HepG2 (cell line): ENCODE measurements around the gene CDH13. TPM values are rescaled to one million over a fixed set of nuclear protein-coding genes. Genes with fewer than 3 reads are reported as not detected.

Source experiments
- ATAC-seq: fragments of 200-7000 bp; cut with Tn5 transposase; 3 replicates; pipeline ENCODE4 v1.9.1; 2020; ENCODE audit warnings: mild to moderate bottlenecking, moderate library complexity
- BruUV-seq: library from RNA; stranded (reverse); fragments of 400-500 nt; replicated peaks from 2 replicates; lab custom pipeline; 2021; lab: Mats Ljungman, UMichigan
- CTCF ChIA-PET: fragments of 300-600 bp; formaldehyde crosslinking; extraction: SDS; loops from one replicate; lab custom pipeline; 2021; ENCODE audit warnings: low total read pairs, inconsistent platforms, low intra/inter-chr PET ratio; lab: Yijun Ruan, JAX
- POLR2A ChIA-PET: fragments of 350-600 bp; sonication (Branson Sonifier 250); formaldehyde crosslinking; loops from one replicate; lab custom pipeline; 2020; ENCODE audit warnings: antibody characterized with exemption, inconsistent platforms; lab: Yijun Ruan, JAX
- DNase-seq: peaks from one replicate; pipeline ENCODE4 v3.0.0-alpha.2; 2015; ENCODE audit warnings: low spot score
- FAIRE-seq: peaks from 3 replicates; lab custom pipeline; 2011; peaks lifted over from hg19 to GRCh38; lab: Jason Lieb, UNC
- H2AFZ ChIP-seq: one replicate; pipeline ENCODE4 v1.6.1; 2011; ENCODE audit warnings: low read length, inconsistent platforms
- H3K27ac ChIP-seq: fragments of 300-600 bp; 3 replicates; pipeline ENCODE4 v1.8.0; 2011; ENCODE audit warnings: mixed run types, mild to moderate bottlenecking, mixed read lengths, low read length, inconsistent platforms; ENCODE audit not compliant: insufficient read depth; ENCODE audit errors: extremely low read length
- H3K27me3 ChIP-seq, 2 experiments: fragments of 200-600 bp in 1 of 2; 2 replicates in 1 of 2; 3 replicates in 1 of 2; pipeline versions ENCODE4 v1.6.0 to v1.8.0; 2011; ENCODE audit warnings: low read length in 2 of 2, mild to moderate bottlenecking in 2 of 2, moderate library complexity in 2 of 2, inconsistent platforms in 1 of 2; ENCODE audit not compliant: insufficient read depth in 2 of 2, control insufficient read depth in 1 of 2
- H3K36me3 ChIP-seq, 2 experiments: fragments of 200-600 bp in 1 of 2; replicated peaks in 1 of 2; 2 replicates in 1 of 2; 3 replicates in 1 of 2; pipeline versions ENCODE4 v1.5.1 to v1.8.0; 2011; ENCODE audit warnings: low read length in 2 of 2, inconsistent platforms in 1 of 2; ENCODE audit not compliant: insufficient read depth in 2 of 2, control insufficient read depth in 1 of 2
- H3K4me1 ChIP-seq: 2 replicates; pipeline ENCODE4 v1.5.1; 2012; ENCODE audit warnings: low read length, inconsistent platforms; ENCODE audit not compliant: insufficient read depth
- H3K4me2 ChIP-seq: 2 replicates; pipeline ENCODE4 v1.6.0; 2011; ENCODE audit warnings: low read depth, low read length, inconsistent platforms
- H3K4me3 ChIP-seq, 3 experiments: fragments of 200-600 bp in 1 of 3; sonication (generic), shearing (Covaris generic) in 1 of 3; replicated peaks in 1 of 3; 2 replicates each; pipeline ENCODE4 v1.5.1; 2011 to 2016; ENCODE audit warnings: low read length in 3 of 3, inconsistent platforms in 2 of 3, low read depth in 2 of 3, mild to moderate bottlenecking in 2 of 3, control low read depth in 1 of 3, mixed read lengths in 1 of 3; ENCODE audit not compliant: insufficient read depth in 1 of 3
- H3K79me2 ChIP-seq: one replicate; pipeline ENCODE4 v1.6.1; 2011; ENCODE audit warnings: low read length, inconsistent platforms; ENCODE audit not compliant: insufficient read depth
- H3K9ac ChIP-seq: 2 replicates; pipeline ENCODE4 v1.6.0; 2011; ENCODE audit warnings: mild to moderate bottlenecking, low read depth, low read length, inconsistent platforms; ENCODE audit not compliant: insufficient read depth
- H3K9me3 ChIP-seq: 2 replicates; pipeline ENCODE4 v1.5.1; 2012; ENCODE audit warnings: mild to moderate bottlenecking, low read length
- H4K20me1 ChIP-seq: 2 replicates; pipeline ENCODE4 v1.6.0; 2011; ENCODE audit warnings: inconsistent platforms, mild to moderate bottlenecking, low read length, moderate library complexity; ENCODE audit not compliant: insufficient read depth
- EP300 ChIP-seq, 3 experiments: sonication (generic) in 1 of 3; formaldehyde crosslinking in 1 of 3; IDR thresholded peaks; 2 replicates each; pipeline versions ENCODE4 v1.5.1 to v1.6.1; 2011 to 2020; ENCODE audit warnings: low read depth in 2 of 3, low read length in 2 of 3, borderline replicate concordance in 1 of 3, improper control_type of control experiment in 1 of 3, mild to moderate bottlenecking in 1 of 3, missing genetic modification reagents in 1 of 3, moderate library complexity in 1 of 3
- IRX3 ChIP-seq: sonication (generic); formaldehyde crosslinking; IDR thresholded peaks from 2 replicates; pipeline ENCODE4 v1.8.1; 2023; ENCODE audit warnings: mild to moderate bottlenecking, low read depth, missing genetic modification reagents, borderline replicate concordance
- ISX ChIP-seq: sonication (generic); formaldehyde crosslinking; conservative IDR thresholded peaks from 2 replicates; pipeline ENCODE4 v1.5.0; 2020; ENCODE audit warnings: missing genetic modification reagents
- KLF15 ChIP-seq: sonication (generic); formaldehyde crosslinking; IDR thresholded peaks from 2 replicates; pipeline ENCODE4 v1.8.1; 2023; ENCODE audit warnings: borderline replicate concordance, mild to moderate bottlenecking, inconsistent platforms, missing genetic modification reagents, mixed read lengths
- PRPF4 ChIP-seq: fragments of 200-400 bp; formaldehyde crosslinking; IDR thresholded peaks from 2 replicates; pipeline ENCODE4 v1.6.1; 2016; ENCODE audit warnings: low read length, low read depth; ENCODE audit not compliant: poor library complexity, severe bottlenecking
- ZNF143 ChIP-seq: sonication (generic); formaldehyde crosslinking; IDR thresholded peaks from 2 replicates; pipeline ENCODE4 v1.4.0; 2020; ENCODE audit warnings: missing genetic modification reagents
- ZNF264 ChIP-seq: sonication (generic); formaldehyde crosslinking; IDR thresholded peaks from 2 replicates; pipeline ENCODE4 v1.4.0; 2020; ENCODE audit warnings: missing genetic modification reagents
- ZNF616 ChIP-seq: sonication (generic); formaldehyde crosslinking; IDR thresholded peaks from 2 replicates; pipeline ENCODE4 v1.5.0; 2020; ENCODE audit warnings: low read depth, mild to moderate bottlenecking, missing genetic modification reagents
- ZNF713 ChIP-seq: sonication (generic); formaldehyde crosslinking; IDR thresholded peaks from 2 replicates; pipeline ENCODE4 v1.4.0; 2020; ENCODE audit warnings: mild to moderate bottlenecking, missing genetic modification reagents
- WGBS: methylation state at CpG from one replicate; pipeline ENCODE4 v1.1.6; 2017; ENCODE audit warnings: low lambda C conversion rate; 5-methylcytosine and 5-hydroxymethylcytosine counted together
- in situ Hi-C: cut with HindIII; loops from 2 replicates; pipeline ENCODE4 v1.10.0; 2017; ENCODE audit warnings: low pct_unique_long_range_greater_than_20kb; ENCODE audit not compliant: extremely low pct_ligation_motif_present
- intact Hi-C: fragments of 100-400 bp; cut with micrococcal nuclease; formaldehyde crosslinking; loops from one replicate; pipeline ENCODE4 v1.10.0; 2022; ENCODE audit not compliant: unreplicated experiment
- polyA plus RNA-seq, 8 experiments: library from polyadenylated mRNA; depleted of rRNA in 3 of 8; stranded (reverse) in 7 of 8; unstranded in 1 of 8; fragments of >200 nt; fragmentation: Illumina TruSeq in 4 of 8; extraction: Trizol in 4 of 8; gene quantifications; 2 replicates each; pipeline versions ENCODE4 v1.2.1 to v1.2.3, GENCODE V29; 2011 to 2016; ENCODE audit warnings: low read depth in 4 of 8, missing spikeins in 1 of 8, mixed read lengths in 1 of 8; ENCODE audit not compliant: insufficient read depth in 1 of 8
- total RNA-seq, 5 experiments: library from RNA; depleted of rRNA; stranded (reverse); fragments of >200 nt; fragmentation: Illumina TruSeq; extraction: Trizol; gene quantifications; 2 replicates each; pipeline ENCODE4 v1.2.3, GENCODE V29; 2016; ENCODE audit warnings: low read depth in 1 of 5
- TF ChIP-seq, protein P1 (sequence below): IDR thresholded peaks from 2 replicates; pipeline ENCODE4 v1.6.1; 2016; ENCODE audit warnings: control low read depth
- TF ChIP-seq, protein P2 (sequence below): IDR thresholded peaks from 2 replicates; pipeline ENCODE4 v1.6.1; 2016
- TF ChIP-seq, protein P3 (sequence below): sonication (generic); formaldehyde crosslinking; IDR thresholded peaks from 2 replicates; pipeline ENCODE4 v1.5.1; 2020; ENCODE audit warnings: missing genetic modification reagents, mild to moderate bottlenecking, borderline replicate concordance
- TF ChIP-seq, protein P4 (sequence below): sonication (generic); formaldehyde crosslinking; IDR thresholded peaks from 2 replicates; pipeline ENCODE4 v1.5.0; 2020; ENCODE audit warnings: missing genetic modification reagents
- TF ChIP-seq, protein P5 (sequence below): sonication (generic); formaldehyde crosslinking; IDR thresholded peaks from 2 replicates; pipeline ENCODE4 v1.4.0; 2020; ENCODE audit warnings: mild to moderate bottlenecking, missing genetic modification reagents, borderline replicate concordance

The CDH13 gene
- total and polyA plus RNA-seq, 2 of the 13 experiments (the other 11 are each of a cell fraction or from before 2014, with no cell fraction given) = not detected

DNA sequence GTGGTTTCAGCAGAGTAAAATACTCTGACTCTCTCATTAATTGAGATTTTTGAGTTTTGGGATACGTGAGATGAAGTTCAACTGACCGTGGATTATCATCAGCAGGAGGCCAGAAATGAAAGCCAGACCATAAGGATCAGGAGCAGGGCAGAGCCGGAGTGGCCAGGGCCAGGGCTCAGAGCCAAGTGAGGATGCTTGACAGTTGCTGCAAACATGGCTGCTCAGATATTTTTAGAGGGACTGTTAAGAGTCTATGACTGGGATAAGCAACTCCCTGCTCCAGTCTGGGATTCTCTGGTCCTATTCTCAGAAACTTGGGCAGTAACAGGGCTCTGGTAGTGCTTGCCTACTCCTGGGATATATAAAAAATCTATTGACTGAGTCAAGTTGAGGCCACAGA, 17.6 kb upstream of the CDH13 start:
- no peaks in the 10 kb centered on the region for H4K20me1 ChIP-seq
- H3K4me1 ChIP-seq = no peaks in the 10 kb centered on the region
- 0 out of 5 replicates have a peak, but pooled peaks cover 0 to under 1% of the 10 kb centered on the region in 2 experiments for H3K27me3 ChIP-seq
- POLR2A ChIA-PET = no interaction called here
- intact Hi-C loops (no loop called here), in situ Hi-C loops (no loop called here)
- H3K4me3 ChIP-seq = no peak overlapping the region
- H3K9ac ChIP-seq = no peak overlapping the region
- H3K9me3 ChIP-seq = no peaks in the 10 kb centered on the region
- ATAC-seq (no peak), DNase-seq (no peak), FAIRE-seq (no peak)
- no peak overlapping the region for H3K27ac ChIP-seq
- BruUV-seq = no TSS peak
- no peak overlapping the region for H3K4me2 ChIP-seq
- 0% methylated on average over 3 of the region's 3 CpGs for WGBS
- no peaks in the 10 kb centered on the region for H3K36me3 ChIP-seq
- no peak overlapping the region for H2AFZ ChIP-seq
- CTCF ChIA-PET = no interaction called here
- no peaks in the 10 kb centered on the region for H3K79me2 ChIP-seq
- TF ChIP-seq KLF15 (CRISPR knock-in tag) (no peak), ZNF143 (CRISPR knock-in tag) (no peak), EP300 (IDR thresholded peaks at IDR 0.05; ENCODE audit: low read depth in 2 of 2, low read length in 2 of 2) (no peak), EP300 (CRISPR knock-in tag; IDR thresholded peaks at IDR 0.05; ENCODE audit: borderline replicate concordance) (no peak), ZNF616 (CRISPR knock-in tag) (no peak), ZNF264 (CRISPR knock-in tag) (no peak), IRX3 (CRISPR knock-in tag) (no peak), ISX (CRISPR knock-in tag) (no peak), ZNF713 (no peak), PRPF4 (no peak)
- TF ChIP-seq, protein P1, sequence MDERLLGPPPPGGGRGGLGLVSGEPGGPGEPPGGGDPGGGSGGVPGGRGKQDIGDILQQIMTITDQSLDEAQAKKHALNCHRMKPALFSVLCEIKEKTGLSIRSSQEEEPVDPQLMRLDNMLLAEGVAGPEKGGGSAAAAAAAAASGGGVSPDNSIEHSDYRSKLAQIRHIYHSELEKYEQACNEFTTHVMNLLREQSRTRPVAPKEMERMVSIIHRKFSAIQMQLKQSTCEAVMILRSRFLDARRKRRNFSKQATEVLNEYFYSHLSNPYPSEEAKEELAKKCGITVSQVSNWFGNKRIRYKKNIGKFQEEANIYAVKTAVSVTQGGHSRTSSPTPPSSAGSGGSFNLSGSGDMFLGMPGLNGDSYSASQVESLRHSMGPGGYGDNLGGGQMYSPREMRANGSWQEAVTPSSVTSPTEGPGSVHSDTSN (CRISPR knock-in tag) = no peak
- TF ChIP-seq, protein P2, sequence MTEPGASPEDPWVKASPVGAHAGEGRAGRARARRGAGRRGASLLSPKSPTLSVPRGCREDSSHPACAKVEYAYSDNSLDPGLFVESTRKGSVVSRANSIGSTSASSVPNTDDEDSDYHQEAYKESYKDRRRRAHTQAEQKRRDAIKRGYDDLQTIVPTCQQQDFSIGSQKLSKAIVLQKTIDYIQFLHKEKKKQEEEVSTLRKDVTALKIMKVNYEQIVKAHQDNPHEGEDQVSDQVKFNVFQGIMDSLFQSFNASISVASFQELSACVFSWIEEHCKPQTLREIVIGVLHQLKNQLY (CRISPR knock-in tag) = no peak
- TF ChIP-seq, protein P3, sequence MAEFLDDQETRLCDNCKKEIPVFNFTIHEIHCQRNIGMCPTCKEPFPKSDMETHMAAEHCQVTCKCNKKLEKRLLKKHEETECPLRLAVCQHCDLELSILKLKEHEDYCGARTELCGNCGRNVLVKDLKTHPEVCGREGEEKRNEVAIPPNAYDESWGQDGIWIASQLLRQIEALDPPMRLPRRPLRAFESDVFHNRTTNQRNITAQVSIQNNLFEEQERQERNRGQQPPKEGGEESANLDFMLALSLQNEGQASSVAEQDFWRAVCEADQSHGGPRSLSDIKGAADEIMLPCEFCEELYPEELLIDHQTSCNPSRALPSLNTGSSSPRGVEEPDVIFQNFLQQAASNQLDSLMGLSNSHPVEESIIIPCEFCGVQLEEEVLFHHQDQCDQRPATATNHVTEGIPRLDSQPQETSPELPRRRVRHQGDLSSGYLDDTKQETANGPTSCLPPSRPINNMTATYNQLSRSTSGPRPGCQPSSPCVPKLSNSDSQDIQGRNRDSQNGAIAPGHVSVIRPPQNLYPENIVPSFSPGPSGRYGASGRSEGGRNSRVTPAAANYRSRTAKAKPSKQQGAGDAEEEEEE (CRISPR knock-in tag) = no peak
- TF ChIP-seq, protein P4, sequence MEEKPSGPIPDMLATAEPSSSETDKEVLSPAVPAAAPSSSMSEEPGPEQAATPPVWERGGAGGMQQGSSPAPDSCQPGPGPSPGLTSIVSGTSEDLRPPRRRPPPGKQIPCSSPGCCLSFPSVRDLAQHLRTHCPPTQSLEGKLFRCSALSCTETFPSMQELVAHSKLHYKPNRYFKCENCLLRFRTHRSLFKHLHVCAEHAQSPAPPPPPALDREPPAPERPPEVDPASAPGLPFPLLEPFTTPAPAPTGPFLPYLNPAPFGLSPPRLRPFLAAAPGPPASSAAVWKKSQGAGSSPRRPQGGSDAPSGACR (CRISPR knock-in tag) = no peak
- TF ChIP-seq, protein P5, sequence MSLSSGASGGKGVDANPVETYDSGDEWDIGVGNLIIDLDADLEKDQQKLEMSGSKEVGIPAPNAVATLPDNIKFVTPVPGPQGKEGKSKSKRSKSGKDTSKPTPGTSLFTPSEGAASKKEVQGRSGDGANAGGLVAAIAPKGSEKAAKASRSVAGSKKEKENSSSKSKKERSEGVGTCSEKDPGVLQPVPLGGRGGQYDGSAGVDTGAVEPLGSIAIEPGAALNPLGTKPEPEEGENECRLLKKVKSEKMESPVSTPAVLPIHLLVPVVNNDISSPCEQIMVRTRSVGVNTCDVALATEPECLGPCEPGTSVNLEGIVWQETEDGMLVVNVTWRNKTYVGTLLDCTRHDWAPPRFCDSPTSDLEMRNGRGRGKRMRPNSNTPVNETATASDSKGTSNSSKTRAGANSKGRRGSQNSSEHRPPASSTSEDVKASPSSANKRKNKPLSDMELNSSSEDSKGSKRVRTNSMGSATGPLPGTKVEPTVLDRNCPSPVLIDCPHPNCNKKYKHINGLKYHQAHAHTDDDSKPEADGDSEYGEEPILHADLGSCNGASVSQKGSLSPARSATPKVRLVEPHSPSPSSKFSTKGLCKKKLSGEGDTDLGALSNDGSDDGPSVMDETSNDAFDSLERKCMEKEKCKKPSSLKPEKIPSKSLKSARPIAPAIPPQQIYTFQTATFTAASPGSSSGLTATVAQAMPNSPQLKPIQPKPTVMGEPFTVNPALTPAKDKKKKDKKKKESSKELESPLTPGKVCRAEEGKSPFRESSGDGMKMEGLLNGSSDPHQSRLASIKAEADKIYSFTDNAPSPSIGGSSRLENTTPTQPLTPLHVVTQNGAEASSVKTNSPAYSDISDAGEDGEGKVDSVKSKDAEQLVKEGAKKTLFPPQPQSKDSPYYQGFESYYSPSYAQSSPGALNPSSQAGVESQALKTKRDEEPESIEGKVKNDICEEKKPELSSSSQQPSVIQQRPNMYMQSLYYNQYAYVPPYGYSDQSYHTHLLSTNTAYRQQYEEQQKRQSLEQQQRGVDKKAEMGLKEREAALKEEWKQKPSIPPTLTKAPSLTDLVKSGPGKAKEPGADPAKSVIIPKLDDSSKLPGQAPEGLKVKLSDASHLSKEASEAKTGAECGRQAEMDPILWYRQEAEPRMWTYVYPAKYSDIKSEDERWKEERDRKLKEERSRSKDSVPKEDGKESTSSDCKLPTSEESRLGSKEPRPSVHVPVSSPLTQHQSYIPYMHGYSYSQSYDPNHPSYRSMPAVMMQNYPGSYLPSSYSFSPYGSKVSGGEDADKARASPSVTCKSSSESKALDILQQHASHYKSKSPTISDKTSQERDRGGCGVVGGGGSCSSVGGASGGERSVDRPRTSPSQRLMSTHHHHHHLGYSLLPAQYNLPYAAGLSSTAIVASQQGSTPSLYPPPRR (CRISPR knock-in tag) = no peak
